Left lung (tissue), 10 donors: ENCODE results near the gene RAB7A. TPM values are rescaled to one million over a fixed set of nuclear protein-coding genes. Genes with fewer than 3 reads are reported as not detected.

Experiments
- ATAC-seq: fragments of 200-7000 bp; cut with Tn5 transposase; one replicate; pipeline ENCODE4 v1.9.1; 2020; ENCODE audit warnings: moderate library complexity
- DNase-seq, 4 donors: peaks; one replicate each; pipeline ENCODE4 v3.0.0-alpha.2; 2013 to 2020
- H3K27ac ChIP-seq, 2 donors: fragments of 200-600 bp; sonication (generic) in 1 of 2; one replicate each; pipeline versions ENCODE4 v1.5.0 to v1.8.0; 2020 to 2021
- H3K27me3 ChIP-seq, 2 donors: fragments of 200-600 bp; sonication (generic) in 1 of 2; one replicate each; pipeline versions ENCODE4 v1.5.0 to v1.8.0; 2020 to 2021
- H3K36me3 ChIP-seq, 2 donors: fragments of 200-600 bp; sonication (generic) in 1 of 2; one replicate each; pipeline versions ENCODE4 v1.5.0 to v1.8.0; 2020 to 2021
- H3K4me1 ChIP-seq, 2 donors: fragments of 200-600 bp; one replicate each; pipeline ENCODE4 v1.8.0; 2021
- H3K4me3 ChIP-seq, 2 donors: fragments of 200-600 bp; sonication (generic) in 1 of 2; one replicate each; pipeline versions ENCODE4 v1.5.0 to v1.8.0; 2020 to 2021; ENCODE audit warnings: mild to moderate bottlenecking in 1 of 2
- H3K9me3 ChIP-seq, 2 donors: fragments of 200-600 bp; sonication (generic) in 1 of 2; one replicate each; pipeline versions ENCODE4 v1.5.0 to v1.8.0; 2020 to 2021
- intact Hi-C, 2 donors: fragments of 100-400 bp; cut with DNase I; formaldehyde crosslinking; loops; one replicate each; pipeline versions ENCODE4 v1.11.2 to v1.14.2; 2022
- polyA plus RNA-seq, 6 donors: library from polyadenylated mRNA; unstranded; fragments of 120-200 nt; gene quantifications; one replicate each; pipeline ENCODE4 v1.2.1, GENCODE V29; 2013; ENCODE audit not compliant: insufficient read length in 6 of 6
- total RNA-seq, 2 donors: library from RNA; stranded (reverse); fragmentation: NEBNext Ultra II Directional; extraction: Animal tissue kit (Norgen Biotek cat#: 25700); gene quantifications; one replicate each; pipeline ENCODE4 v1.2.1, GENCODE V29; 2021
- TF ChIP-seq, protein P1 (sequence below), 2 donors: fragments of 200-600 bp; sonication (generic) in 1 of 2; IDR thresholded peaks; one replicate each; pipeline versions ENCODE4 v1.5.0 to v1.8.0; 2021; ENCODE audit warnings: antibody characterized with exemption in 2 of 2
- donor health status: DM: no; HTN: yes; CAD: no.
- donor health status: DM: no; HTN: no; CAD: no.

Gene RAB7A
- total and polyA plus RNA-seq, 8 donors = 162 to 336 (median 195) TPM

DNA sequence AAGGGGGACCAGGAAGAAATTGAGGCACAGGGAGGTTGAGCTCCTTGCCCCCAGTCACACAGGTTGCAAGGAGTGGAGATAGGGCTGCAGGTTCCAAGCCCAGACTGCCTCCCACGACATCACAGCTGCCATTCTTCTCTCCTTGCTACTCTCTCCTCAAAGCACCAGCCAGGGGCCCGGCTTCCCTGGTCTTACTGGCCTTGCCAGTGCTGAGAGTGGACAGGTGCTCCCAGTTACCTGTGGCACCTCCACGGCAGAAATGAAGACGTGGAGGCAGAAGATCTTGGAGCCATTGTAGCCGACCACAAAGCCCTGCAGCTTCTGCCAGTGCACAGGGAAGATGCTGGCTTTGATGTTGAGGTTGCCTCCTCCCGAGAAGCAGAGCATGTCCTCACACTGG, 135.5 kb downstream of the RAB7A start:
- peaks cover 0 to 3% of the 10 kb centered on the region in 2 donors for H3K36me3 ChIP-seq

DNA sequence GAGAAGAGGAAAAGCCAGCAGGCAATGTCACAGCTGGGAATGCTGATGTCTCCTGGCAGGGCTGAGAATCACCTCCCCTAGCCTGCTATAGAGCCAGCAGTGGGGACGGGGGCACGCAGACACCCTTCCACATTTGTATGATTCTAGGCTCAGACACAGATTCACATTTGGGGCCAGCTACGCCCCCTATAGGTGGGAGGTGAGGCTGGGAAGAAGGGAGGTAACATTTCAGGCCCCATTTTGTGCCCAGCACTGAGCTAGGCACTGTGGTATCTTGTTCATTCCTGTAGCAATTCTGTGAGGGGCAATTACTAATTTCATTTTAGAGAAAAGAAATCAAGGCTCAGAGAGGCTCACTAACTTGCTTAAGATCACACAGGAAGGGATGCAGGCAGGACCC, 137.6 kb downstream of the RAB7A start:
- no peak for ATAC-seq
- intact Hi-C loops = no loop called here
- Histone ChIP-seq H3K27me3 (no peaks in the 10 kb centered on the region), H3K36me3 (peaks cover 0 to 3% of the 10 kb centered on the region in 2 donors), H3K4me3 (no peak overlapping the region), H3K9me3 (peaks cover 0 to 31% of the 10 kb centered on the region in 2 donors), H3K27ac (no peak overlapping the region), H3K4me1 (peaks cover 0 to 13% of the 10 kb centered on the region in 2 donors)
- DNase-seq = no peak
- TF ChIP-seq, protein P1, sequence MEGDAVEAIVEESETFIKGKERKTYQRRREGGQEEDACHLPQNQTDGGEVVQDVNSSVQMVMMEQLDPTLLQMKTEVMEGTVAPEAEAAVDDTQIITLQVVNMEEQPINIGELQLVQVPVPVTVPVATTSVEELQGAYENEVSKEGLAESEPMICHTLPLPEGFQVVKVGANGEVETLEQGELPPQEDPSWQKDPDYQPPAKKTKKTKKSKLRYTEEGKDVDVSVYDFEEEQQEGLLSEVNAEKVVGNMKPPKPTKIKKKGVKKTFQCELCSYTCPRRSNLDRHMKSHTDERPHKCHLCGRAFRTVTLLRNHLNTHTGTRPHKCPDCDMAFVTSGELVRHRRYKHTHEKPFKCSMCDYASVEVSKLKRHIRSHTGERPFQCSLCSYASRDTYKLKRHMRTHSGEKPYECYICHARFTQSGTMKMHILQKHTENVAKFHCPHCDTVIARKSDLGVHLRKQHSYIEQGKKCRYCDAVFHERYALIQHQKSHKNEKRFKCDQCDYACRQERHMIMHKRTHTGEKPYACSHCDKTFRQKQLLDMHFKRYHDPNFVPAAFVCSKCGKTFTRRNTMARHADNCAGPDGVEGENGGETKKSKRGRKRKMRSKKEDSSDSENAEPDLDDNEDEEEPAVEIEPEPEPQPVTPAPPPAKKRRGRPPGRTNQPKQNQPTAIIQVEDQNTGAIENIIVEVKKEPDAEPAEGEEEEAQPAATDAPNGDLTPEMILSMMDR (IDR thresholded peaks at IDR 0.05) = no peak

More for the DNA sequence above, 135.5 kb downstream of the RAB7A start:
- Histone ChIP-seq H3K9me3 (peaks cover 0 to 41% of the 10 kb centered on the region in 2 donors), H3K27ac (no peak overlapping the region), H3K4me1 (peaks cover 0 to 13% of the 10 kb centered on the region in 2 donors), H3K4me3 (no peak overlapping the region), H3K27me3 (no peaks in the 10 kb centered on the region)
- DNase-seq (no peak), ATAC-seq (no peak)
- TF ChIP-seq, protein P1 (IDR thresholded peaks at IDR 0.05) = no peak
- intact Hi-C loops = no loop called here

Other genes starting within 250 kb of the RAB7A start
- gene GATA2, start 233.0 kb upstream of the RAB7A start, total RNA-seq = 10 to 100 TPM; 16.5 to 43.0 TPM
- gene GATA2, start 233.0 kb upstream of the RAB7A start, polyA plus RNA-seq = 10 to 100 TPM in 4 of 6 donors, 1 to 10 TPM in 2; 9.2 to 17.2 (median 13.0) TPM
- gene RPN1, start 75.4 kb upstream of the RAB7A start, total RNA-seq = 100 to 1,000 TPM; 229 to 294 TPM
- 100 to 1,000 TPM; 132 to 161 (median 149) TPM for gene RPN1, start 75.4 kb upstream of the RAB7A start, polyA plus RNA-seq
- 10 to 100 TPM; 38.6 to 43.2 TPM for gene ACAD9, start 153.4 kb downstream of the RAB7A start, total RNA-seq
- gene ACAD9, start 153.4 kb downstream of the RAB7A start, polyA plus RNA-seq = 10 to 100 TPM; 41.6 to 46.4 (median 44.3) TPM